Measurements from ENCODE around the gene BSN. TPM values are rescaled to one million over a fixed set of nuclear protein-coding genes. Genes with fewer than 3 reads are reported as not detected.

The BSN gene
- total RNA-seq, 2 experiments from 2014 or later = 0.03 to 0.27 TPM

DNA sequence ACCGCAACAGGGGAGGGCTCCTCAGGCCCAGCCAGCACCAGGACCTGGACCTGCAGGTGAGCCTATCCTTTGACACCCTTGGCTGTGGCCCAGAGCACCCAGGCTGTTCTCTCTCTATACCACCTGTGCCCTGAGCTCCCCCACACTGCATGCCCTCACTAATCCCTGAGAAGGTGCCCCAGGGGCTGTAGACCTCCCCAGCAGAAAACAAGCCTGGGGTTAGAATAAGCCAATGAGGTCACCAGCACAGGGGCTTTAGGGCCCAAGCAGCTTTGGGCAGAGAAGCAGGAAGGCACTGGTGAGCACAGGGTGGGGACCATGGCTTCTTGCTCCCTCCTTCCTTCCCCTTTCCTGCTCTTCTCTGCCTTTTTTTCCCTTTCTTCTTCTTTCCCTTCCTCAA, 109.6 kb downstream of the BSN start:
- H3K36me3 ChIP-seq (ENCODE audit: insufficient read depth, low read length) = no peaks in the 10 kb centered on the region
- no peak overlapping the region for H3K27ac ChIP-seq (ENCODE audit: low read depth, low read length, poor library complexity, severe bottlenecking)
- TF ChIP-seq EZH2phosphoT487 (IDR thresholded peaks at IDR 0.05; ENCODE audit: borderline replicate concordance, low read depth, low read length) = no peak
- TF ChIP-seq, protein P1, sequence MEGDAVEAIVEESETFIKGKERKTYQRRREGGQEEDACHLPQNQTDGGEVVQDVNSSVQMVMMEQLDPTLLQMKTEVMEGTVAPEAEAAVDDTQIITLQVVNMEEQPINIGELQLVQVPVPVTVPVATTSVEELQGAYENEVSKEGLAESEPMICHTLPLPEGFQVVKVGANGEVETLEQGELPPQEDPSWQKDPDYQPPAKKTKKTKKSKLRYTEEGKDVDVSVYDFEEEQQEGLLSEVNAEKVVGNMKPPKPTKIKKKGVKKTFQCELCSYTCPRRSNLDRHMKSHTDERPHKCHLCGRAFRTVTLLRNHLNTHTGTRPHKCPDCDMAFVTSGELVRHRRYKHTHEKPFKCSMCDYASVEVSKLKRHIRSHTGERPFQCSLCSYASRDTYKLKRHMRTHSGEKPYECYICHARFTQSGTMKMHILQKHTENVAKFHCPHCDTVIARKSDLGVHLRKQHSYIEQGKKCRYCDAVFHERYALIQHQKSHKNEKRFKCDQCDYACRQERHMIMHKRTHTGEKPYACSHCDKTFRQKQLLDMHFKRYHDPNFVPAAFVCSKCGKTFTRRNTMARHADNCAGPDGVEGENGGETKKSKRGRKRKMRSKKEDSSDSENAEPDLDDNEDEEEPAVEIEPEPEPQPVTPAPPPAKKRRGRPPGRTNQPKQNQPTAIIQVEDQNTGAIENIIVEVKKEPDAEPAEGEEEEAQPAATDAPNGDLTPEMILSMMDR (conservative IDR thresholded peaks at IDR 0.05; ENCODE audit: low read length) = no peak
- no peak overlapping the region for H3K4me3 ChIP-seq (ENCODE audit: low read depth, low read length, poor library complexity, severe bottlenecking)
- H2AFZ ChIP-seq (ENCODE audit: low read length) = no peak overlapping the region
- no peak for DNase-seq (ENCODE audit: low spot score)
- intact Hi-C loops (cut with micrococcal nuclease; ENCODE audit: unreplicated experiment) = no loop called here
- ChIA-PET POLR2A (no interaction called here), CTCF (ENCODE audit: unreplicated experiment) (no interaction called here)
- no peaks in the 10 kb centered on the region for H3K79me2 ChIP-seq (ENCODE audit: insufficient read depth, low read depth, low read length)
- H3K9me3 ChIP-seq (ENCODE audit: low read length) = no peaks in the 10 kb centered on the region
- no TSS peak for BruUV-seq (replicated peaks)
- no peak overlapping the region for H3K4me2 ChIP-seq (ENCODE audit: low read length)
- no peaks in the 10 kb centered on the region for H3K4me1 ChIP-seq (ENCODE audit: insufficient read depth, low read length, poor library complexity, severe bottlenecking)
- H4K20me1 ChIP-seq (ENCODE audit: insufficient read depth, low read length) = no peaks in the 10 kb centered on the region
- H3K9me2 ChIP-seq (ENCODE audit: insufficient read depth, low read length) = no peaks in the 10 kb centered on the region

DNA sequence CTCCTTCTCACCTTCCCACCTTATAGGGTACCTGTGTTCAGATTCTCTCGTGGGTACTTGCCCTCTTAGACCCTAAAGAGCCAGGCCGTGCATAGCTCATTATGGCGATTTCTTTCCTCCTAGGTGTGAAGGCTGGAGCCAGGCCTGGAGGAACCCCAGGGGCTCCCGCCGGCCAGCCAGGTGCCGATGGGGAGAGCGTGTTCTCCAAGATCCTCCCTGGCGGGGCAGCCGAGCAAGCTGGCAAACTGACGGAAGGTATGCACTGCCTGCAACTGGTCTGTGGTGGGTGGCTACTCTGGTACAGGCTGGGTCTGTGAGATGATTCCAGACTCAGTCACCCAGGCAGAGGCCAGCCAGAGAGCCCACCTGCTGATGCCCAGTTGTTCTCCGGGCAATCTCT, 110.0 kb downstream of the BSN start:
- TF ChIP-seq, protein P1 (conservative IDR thresholded peaks at IDR 0.05; ENCODE audit: low read length) = no peak
- TF ChIP-seq EZH2phosphoT487 (IDR thresholded peaks at IDR 0.05; ENCODE audit: borderline replicate concordance, low read depth, low read length) = no peak
- Histone ChIP-seq H3K79me2 (ENCODE audit: insufficient read depth, low read depth, low read length) (no peaks in the 10 kb centered on the region), H3K9me2 (ENCODE audit: insufficient read depth, low read length) (no peaks in the 10 kb centered on the region), H2AFZ (ENCODE audit: low read length) (no peak overlapping the region), H3K9me3 (ENCODE audit: low read length) (no peaks in the 10 kb centered on the region), H3K36me3 (ENCODE audit: insufficient read depth, low read length) (no peaks in the 10 kb centered on the region), H4K20me1 (ENCODE audit: insufficient read depth, low read length) (no peaks in the 10 kb centered on the region), H3K4me3 (ENCODE audit: low read depth, low read length, poor library complexity, severe bottlenecking) (no peak overlapping the region), H3K4me1 (ENCODE audit: insufficient read depth, low read length, poor library complexity, severe bottlenecking) (no peaks in the 10 kb centered on the region), H3K27ac (ENCODE audit: low read depth, low read length, poor library complexity, severe bottlenecking) (no peak overlapping the region), H3K4me2 (ENCODE audit: low read length) (no peak overlapping the region)
- POLR2A ChIA-PET = no interaction called here
- intact Hi-C loops (cut with micrococcal nuclease; ENCODE audit: unreplicated experiment) = no loop called here
- CTCF ChIA-PET (ENCODE audit: unreplicated experiment) = no interaction called here
- no TSS peak for BruUV-seq (replicated peaks)
- no peak for DNase-seq (ENCODE audit: low spot score)

DNA sequence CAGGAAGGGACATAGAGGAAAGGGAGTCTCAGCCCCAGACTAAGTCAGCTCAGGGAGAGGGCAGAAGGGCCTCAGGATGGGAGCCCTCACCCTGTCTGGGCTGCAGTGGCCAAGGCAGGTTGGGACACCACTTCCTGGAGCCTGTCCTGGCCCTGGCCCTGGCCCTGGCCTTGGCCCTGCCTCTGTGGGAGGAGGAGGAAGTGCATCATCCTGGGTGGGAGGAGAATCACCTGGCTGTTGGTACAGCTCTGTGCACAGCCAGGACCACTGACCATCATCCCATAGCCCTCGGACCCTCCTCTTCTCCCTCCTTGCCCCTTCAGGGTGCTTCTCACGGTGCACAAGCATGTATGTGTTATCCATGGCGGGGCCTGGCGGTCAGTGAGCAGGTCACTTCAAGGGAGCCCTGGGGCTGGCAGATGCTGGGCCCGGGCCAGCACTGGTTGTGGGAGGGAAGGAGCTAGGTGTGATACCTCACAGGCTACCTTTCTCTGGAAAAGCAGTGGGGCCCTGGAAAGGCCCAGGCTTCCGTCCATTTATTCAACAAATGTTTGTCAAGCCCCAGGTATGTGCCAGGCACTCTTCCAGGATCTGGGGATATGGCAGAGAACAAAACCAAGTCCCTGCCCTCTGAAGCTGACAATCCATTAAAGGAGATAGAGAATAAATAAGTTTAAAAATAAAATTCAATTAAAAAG, 111.7 kb downstream of the BSN start:
- POLR2A ChIA-PET = no interaction called here
- Histone ChIP-seq H2AFZ (ENCODE audit: low read length) (no peak overlapping the region), H3K9me3 (ENCODE audit: low read length) (no peaks in the 10 kb centered on the region), H3K9me2 (ENCODE audit: insufficient read depth, low read length) (no peaks in the 10 kb centered on the region), H3K79me2 (ENCODE audit: insufficient read depth, low read depth, low read length) (no peaks in the 10 kb centered on the region), H3K36me3 (ENCODE audit: insufficient read depth, low read length) (no peaks in the 10 kb centered on the region), H3K4me1 (ENCODE audit: insufficient read depth, low read length, poor library complexity, severe bottlenecking) (no peaks in the 10 kb centered on the region), H3K4me2 (ENCODE audit: low read length) (no peak overlapping the region), H3K4me3 (ENCODE audit: low read depth, low read length, poor library complexity, severe bottlenecking) (no peak overlapping the region), H4K20me1 (ENCODE audit: insufficient read depth, low read length) (no peaks in the 10 kb centered on the region), H3K27ac (ENCODE audit: low read depth, low read length, poor library complexity, severe bottlenecking) (no peak overlapping the region)
- TF ChIP-seq, protein P1 (conservative IDR thresholded peaks at IDR 0.05; ENCODE audit: low read length) = no peak
- TF ChIP-seq EZH2phosphoT487 (IDR thresholded peaks at IDR 0.05; ENCODE audit: borderline replicate concordance, low read depth, low read length) = no peak
- no TSS peak for BruUV-seq (replicated peaks)
- DNase-seq (ENCODE audit: low spot score) = no peak
- intact Hi-C loops (cut with micrococcal nuclease; ENCODE audit: unreplicated experiment) = no loop called here
- CTCF ChIA-PET (ENCODE audit: unreplicated experiment) = interaction anchor here (1.2 kb wide), 1 partner anchor 126 kb away, joined by 4 read pairs; no protein-coding TSS in a partner anchor

Measured in OCI-LY7 (cell line).